Activated gamma-delta T cell (primary cell): ENCODE data around the gene FZR1.
"Not testable (repeated sequence)": the region's sequence is repeated elsewhere in the genome, so short reads cannot be mapped to it uniquely, and the experiment has no call there.

Experiments
- DNase-seq: peaks from one replicate; lab custom pipeline; 2025; lab: John Stamatoyannopoulos, UW

The FZR1 gene

DNA sequence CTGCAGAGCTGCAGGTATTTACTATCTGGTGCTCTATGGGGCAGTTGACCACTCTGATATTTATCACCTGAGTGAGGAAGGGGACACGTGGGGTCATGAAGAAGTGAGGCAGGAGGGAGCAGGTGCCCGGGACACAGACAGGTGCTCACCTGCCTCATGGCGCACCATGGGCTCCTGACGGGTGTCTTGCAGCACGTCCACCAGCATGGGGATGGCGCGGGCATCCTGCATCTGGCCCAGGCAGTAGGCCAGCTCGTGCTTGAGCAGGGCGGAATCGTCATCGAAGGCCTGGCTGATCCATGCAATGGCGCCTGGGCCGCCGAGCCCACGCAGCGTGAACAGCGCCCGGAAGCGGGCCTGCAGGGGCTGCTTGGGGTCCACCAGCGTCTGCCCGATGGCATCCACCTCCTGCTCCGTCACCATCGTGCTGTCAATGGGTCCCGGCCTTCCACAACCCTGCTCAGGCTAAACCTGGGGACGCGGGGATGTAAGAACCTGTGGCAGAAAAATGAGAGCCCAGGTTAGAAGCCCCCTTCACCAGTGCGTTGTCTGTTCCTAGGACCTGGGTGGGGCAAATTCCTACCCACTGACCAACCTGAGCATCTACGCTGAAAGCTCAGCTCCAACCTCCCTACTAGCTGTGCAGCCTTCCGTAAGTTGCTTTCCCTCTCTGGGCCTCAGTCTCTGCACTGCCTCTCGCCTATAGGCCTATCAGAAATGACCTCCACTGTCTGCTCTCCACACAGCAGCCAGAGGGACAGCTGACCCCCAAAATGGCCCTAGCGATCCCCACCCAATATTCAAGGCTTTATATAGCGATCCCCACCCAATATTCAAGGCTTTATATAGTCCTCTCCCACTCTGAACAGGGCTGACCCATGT lies 9.5 kb upstream of the FZR1 start:
- no peak for DNase-seq

DNA sequence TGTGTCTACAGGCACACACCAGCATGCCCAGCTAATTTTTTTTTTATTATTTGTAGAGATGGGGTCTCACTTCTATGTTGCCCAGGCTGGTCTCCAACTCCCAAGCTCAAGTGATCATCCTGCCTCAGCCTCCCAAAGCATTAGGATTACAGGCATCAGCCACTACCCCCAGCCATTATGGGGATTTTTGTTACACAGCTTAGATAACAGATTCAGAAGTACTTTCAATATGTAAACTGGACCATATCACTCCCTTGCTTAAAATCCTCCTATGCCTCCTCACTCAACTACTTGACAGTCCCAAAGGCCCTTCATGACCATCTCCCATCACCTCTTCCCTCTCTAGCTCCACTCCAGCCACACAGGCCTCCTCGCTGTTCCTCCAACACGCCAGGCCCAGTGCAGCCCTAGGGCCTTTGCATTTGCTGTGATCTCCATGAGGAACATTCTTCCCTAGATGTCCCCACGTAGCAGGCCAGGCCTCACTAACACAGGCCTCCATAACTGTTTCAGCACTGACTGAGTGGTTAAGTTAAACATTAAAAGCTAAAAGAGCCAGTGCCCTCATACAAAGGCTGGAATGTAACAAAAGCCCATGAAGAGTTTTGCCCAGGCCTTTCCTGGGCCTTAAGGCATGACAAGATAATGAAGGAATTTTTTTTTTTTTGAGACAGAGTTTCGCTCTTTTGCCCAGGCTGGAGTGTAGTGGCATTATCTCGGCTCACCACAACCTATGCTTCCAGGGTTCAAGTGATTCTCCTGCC lies 8.2 kb upstream of the FZR1 start:
- DNase-seq, result no peak

DNA sequence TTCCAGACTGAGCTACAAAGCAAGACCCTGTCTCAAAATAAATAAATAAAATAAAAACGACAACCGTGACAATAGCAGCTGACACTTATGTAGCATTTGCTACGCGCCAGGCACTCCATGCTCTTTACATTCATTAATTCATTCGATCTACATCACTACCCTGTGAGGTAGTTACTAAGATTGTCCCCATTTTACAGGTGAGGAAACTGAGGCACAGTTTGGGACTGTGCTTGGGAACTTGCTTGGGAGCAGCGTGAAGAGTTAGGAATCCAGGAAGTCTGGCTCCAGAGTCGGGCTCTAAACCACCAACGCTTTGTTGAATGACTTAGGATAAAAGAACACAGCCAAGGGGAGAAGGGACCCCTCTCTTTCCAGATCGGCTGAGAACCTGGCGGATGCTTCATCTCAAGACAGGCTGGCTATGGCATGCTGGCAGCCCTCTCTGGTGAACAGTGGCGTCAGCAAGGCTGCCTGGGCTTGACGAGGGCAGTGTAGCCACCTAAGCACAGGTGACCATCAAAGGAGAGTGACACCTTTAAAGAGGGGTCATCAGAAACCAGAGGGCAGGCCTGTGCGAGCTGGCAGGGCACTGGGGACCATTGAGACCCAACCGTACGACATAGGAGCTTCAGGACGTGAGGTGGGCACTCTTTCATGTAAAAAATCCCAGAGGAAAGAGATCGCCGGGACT lies 6.2 kb upstream of the FZR1 start:
- DNase-seq, result no peak

DNA sequence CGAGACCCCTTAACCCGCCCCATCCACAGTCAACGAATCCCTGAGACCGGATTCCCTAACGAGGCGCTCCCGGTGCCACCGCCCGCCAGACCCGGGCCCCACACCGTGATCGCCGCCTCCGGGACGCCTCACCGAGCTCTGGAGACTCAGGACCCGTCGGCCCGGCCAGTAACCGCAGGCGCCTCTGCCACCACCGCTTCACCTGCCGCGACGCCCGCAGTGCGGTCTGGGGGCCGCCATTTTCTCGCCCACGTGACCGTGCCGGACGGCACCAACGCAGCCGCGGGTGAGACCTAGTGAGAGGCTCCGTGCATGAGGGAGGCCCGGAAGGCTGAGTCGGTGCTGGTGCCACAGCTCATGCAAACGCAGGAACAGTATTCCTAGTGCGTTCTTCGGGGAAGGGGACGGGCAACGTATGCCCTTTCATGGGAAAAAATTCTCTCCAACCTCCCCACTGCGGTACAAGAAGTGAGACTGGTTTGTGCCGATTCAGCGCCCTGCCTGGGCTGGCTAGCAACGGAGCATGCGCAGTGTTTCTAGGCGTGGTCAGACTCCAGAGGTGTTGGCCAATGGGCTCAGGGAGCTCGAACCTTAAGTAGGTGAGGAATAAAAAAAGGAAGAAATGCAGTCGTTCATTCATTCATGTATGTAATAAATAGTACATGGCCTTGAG lies 5.5 kb upstream of the FZR1 start, which contains the start of gene DOHH:
Gene DOHH, minus strand, starts transcription at position 246 of the 673 bp plus-strand sequence. CDS start 3,860 bp downstream, outside the sequence.
- peak; percentile 76 for DNase-seq

DNA sequence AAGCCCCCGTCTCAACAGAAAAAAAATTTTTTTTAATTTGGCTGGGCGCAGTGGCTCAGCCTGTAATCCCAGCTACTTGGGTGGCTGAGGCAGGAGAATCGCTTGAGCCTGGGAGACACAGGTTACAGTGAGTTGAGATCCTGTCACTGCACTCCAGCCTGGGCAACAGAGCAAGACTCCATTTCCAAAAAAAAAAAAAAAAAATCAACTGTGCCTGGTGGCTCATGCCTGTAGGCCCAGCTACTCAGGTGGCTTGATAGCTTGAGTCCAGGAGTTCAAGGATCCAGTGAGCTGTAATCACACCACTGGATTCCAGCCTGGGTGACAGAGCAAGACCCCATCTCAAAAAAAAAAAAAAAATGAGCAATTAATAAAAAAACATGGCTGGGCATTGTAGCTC lies 4.3 kb upstream of the FZR1 start:
- no peak for DNase-seq

DNA sequence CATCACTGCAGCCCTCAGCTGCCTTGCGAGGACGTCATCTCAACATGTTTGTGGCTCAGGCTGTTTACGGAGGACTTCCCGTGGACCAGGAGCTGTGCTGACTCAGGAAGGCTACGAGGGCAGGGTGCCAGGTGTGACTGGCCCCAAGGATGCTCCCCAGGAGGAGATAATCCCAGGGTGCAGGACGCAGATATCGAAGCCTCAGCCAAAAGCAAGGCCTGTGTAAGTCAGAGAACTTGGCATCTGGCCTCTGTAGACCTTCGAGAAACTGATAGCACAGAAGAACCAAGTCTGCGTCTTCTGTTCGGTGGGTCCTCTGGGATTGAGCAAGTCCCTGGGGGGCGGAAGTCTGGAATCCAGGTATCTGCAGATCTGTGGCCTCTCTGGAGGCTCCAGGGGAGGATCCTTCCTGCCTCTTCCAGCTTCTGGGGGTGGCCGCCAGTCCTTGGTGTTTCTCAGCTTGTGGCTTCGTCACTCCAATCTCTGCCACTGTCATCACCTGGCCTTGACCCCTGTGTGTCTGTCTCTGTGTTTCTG lies 3.0 kb upstream of the FZR1 start:
- DNase-seq, result no peak

DNA sequence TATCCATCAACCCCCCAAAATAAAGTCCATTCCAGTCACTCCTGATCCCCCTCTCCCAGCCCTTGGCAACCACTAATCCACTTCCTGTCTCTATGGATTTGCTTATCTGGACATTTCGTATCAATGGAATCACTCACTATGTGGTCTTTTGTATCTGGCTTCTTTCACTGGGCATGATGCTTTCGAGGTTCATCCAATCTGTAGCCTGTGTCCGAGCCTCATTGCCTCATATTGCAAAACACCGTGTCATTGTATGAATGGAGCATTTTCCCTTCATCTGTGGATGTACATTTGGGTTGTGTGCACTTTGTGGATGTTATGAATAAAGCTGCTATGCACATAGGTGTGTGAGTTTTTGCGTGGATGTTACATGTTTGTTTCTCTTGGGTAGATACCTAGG lies 1.4 kb upstream of the FZR1 start:
- DNase-seq, result no peak

DNA sequence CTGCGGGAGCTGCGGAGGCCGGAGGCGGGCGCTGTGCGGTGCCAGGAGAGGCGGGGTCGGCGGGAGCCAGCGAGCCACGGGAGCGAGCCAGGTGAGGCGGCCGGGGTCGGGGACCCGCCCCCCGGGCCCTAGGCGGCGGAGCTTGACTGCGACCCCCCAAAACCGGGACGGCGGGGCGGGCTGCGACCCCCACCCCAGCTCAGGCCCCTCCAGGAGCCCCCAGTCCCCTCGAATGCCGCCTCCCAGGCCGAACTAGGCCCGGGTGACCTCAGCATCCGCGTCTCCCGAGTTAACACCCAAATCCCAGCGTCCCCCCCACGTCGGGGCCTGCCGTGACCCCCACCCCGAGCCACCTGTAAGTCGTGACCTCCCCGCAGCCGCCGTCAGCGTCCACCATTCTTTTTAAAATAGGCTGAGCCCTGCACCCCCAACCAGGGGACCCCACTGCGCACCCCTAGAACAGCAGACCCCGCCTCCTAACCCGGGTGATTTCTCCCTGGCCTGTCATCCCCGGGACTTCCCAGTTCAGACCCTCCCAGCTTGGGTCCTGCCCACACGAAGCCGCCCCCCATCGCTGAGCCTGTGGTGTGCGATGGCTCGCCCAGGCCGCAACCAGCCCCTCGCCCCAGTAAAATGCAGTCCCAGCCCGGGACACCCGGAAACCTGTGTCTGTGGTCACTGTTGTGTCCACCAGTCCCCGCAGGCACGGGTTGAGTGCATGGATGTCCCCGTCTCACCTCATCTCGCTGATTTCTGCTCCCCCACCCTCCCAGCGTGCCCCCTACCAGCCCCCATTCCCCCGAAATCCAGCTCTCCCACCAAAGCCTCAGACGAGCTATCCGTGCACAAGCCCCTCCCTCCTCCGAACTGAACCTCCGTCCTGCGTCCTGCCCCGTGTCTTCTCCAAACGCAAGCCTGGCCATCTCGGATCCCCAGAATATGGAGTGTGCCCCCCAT lies 551 bp downstream of the FZR1 start:
- DNase-seq, result no peak

DNA sequence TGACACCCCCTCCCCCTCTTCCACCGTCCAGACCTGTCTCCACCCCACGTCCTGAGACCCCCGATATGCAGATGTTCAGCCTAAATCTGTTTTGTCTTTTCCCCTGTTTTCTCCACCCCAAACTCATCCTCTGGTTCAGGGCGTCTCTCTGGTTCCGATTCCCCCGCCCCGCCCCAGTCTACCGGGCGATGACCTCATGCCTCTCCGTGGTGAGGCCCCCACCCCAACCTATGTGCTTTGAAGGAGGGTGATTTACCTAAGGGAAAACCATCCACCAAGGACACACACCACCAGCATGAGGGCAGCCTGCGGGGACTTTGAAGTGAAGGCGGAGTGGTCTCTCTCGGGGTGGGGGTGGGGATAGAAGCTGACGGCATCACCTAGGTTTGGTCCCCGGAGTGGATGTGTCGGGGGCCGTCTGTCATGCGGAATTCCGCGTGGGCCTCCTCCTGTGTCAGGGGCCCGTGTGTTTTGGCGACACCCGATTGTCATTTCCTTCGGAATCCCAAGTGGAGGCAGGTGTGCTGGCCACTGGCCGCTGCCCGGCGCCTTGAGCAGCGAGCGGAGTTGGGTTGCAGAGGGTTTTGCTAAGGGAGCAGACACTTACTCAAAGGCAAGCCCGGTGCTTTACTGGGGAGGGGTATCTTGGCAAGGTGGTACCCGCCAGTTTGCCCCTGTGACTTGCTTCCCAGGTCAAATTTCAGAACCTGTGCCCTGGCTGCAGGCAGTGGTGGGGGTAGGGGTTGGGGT lies 1.4 kb downstream of the FZR1 start:
- DNase-seq, result no peak

DNA sequence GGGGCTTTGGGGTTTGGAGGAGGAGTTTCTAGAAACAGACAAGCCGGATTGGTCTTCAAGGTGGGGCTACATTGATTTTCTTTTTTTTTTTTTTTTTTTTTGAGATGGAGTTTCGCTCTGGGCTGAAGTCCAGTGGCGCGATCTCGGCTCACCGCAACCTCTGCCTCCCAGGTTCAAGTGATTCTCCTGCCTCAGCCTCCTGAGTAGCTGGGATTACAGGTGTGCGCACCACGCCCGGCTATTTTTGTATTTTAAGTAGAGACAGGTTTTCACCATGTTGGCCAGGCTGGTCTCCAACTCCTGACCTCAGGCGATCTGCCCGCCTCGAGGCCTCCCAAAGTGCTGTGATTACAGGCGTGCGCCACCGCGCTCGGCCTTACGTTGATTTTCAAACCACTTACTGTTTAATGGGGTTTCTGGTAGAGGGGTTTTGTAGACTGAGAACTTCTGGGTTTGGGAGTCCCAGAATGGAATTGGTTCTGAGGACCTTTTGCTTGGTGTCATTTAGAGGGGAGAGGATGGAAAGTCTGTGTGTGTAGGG lies 2.1 kb downstream of the FZR1 start:
- DNase-seq, result not testable (repeated sequence)

DNA sequence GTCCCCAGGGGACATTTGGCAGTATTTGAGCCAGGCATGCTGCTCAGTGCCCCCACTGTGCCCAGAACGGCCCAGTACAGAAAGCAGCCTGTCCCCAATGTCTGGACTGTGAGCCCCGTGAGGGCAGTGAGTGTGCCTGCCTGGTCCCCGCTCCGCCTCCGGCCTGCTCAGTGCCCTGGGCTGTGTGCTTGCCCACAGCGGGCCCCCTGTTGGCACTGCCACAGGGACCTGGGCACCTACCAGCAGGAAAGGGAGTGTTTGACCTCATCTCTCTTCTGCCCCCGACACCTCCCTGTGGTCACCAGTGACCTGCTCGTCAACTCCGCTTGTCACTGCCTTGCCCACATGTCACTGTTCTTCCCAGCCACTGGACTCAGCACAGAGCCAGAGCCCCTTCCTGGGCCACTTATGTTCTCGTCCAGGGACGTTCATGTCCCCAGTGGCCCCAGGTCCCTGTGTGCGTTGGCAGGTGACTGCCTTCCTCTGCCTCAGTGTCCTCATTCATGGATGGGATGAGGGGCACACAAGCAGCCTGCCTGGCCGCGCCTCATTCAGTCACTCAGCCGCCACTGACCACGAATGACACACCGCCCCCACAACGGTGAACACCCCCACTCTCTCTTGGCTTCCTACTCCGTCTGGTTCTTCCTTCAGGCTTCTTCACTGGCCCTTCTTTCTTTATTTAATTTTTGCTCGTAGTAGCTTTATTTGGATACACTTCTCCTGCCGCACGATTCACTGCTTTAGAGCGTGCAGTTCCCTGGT lies 2.8 kb downstream of the FZR1 start:
- DNase-seq, result no peak

DNA sequence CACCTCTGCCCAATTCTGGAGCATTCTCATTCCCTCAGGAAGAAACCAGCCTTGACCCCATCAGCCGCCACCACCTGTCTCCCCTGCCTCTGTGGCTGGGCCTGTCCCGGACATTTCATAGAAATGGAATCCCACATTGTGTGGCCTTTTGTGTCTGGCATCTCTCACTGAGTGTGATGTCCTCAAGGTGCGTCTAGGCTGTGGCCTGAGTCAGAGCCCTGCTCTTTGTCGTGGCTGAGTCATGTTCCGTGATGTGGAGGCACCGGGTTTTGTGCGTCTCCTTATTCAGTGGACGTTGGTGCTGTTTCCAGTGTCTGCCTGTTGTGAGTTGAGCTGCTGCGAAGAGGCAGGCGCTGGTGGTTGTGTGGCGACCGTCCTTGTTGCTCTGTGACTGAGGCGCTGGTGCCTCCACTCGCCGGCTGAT lies 3.5 kb downstream of the FZR1 start:
- DNase-seq, result no peak

DNA sequence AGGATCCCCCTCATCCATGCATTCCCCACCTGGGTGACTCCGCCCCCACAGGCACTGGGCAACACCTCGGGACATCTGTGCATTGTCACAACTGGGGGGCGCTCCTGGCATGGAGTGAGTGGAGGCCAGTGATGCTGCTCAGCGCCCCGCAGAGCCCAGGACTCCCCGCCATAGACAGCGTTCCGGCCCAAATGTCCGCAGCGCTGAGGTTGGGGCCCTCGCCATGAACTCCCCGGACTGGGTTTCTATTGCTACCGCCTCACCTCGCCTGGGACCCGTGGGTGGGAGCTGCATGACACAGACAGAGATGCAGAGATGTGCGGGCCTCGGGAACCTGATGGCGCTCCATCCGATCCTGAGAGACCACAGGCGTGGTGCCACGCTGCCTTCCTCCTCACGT lies 4.6 kb downstream of the FZR1 start:
- no peak for DNase-seq

DNA sequence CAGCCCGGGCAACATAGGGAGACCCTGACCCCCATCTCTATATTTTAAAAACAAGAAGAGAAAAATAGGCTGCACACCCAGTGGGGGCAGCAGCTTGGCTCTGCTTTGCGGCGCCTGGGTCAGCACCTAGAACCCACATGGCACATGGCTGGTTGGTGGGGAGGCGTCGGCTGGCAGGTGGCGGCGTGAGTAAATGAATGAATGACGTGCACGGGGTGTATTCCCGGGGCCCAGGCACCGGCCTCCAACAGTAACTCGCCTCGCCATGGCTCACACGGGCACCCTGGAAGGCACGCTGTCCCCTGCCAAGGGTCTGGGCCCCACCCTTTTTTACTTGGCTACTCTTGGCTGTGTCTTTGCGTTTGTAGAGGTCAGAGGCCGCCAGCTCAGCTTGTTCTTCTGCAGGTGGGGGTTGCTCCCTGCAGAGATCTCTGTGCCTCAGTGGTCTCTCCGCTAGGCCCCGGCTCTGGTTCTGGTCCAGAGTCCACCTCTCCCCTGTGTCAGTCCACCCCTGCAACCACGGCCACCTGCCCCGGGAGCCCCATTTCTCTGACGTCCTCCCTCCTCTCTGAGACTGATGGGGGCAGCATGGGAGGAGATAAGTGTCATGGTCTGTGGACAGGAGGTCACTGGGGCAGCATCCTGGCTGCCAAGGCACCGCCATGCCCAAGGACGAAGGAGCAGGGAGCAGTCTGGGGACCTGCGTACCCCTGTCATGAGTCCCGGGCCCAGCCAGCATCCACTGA lies 5.6 kb downstream of the FZR1 start:
- no peak for DNase-seq

DNA sequence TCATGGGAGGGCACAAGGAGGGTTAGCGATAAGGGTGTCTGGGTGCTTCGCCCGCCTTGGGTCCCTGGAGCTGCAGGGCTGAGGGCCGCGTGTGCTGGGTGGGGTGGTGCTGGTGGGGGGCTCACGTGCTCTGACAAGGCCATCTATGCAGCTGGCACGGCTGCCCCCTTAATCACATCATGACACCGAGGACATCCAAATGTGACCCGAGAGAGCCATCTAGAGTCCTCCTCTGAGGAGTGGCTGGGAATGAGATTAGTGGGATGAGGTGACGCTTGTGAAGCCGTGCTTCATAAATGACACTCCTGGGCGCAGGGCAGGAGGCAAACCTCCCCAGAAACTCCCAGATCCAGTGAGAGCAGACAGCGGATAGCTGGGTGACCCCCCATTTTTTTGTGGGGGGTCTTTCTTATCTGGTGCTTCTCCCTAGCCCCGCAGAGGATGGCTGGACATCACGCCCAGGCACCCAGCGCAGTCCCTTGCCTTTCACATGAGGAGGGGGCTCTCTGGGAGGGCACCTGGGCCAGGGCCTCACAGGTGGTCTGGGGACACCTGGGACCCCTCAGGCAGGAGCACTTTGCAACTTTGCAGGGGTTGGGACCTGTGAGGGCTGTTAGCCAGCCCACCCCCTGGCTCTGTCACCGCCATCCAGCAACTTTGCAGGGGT lies 6.6 kb downstream of the FZR1 start:
- no peak for DNase-seq

DNA sequence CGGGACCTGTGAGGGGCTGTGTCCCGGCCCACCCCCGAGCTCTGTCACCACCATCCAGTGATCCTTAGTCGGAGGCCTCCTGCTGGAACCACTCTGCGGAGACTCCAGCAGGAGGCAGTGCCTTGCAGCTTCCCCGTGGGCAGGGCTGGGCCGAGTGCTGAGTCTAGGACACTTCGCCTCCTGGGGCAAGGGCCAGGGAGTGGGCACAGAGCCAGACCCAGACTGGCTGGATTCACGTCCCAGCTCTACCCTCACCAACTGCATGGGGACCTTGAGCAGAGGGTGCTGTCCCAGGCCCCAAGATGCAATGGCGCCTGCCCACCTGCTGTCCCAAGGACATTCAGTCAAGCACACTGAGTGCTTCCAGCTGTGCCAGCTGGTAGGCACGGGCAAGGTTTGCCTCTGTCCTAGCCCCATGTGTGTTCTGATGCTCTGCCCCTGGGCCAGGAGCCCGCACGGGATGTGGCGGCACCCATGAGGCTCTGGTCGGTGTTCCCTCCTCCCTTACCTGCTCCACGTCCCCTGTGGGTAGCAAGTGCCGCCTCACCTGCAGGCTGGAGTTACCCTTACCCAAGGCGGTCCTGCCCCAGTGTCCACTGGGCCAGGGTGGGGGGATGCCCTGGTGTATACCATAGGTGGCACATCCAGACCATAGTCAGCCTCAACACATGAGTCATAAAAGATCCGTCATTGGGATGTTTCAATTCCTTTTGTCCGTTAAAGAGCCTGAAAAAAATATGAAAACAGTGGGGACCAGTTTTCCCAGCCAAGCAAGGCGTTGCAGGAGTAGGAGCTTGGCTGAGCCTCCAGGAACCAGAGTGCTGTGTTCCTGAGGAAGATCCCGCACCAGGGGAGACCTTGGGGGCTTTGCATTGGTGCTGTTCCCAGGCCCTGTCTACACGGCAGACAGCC lies 7.4 kb downstream of the FZR1 start:
- no peak for DNase-seq
